ENCODE data around the gene TUBGCP6. TPM values are rescaled to one million over a fixed set of nuclear protein-coding genes. Genes with fewer than 3 reads are reported as not detected.

Gene TUBGCP6
- total and polyA plus RNA-seq, 11 donors, result 11.6 to 28.8 (median 17.7) TPM

GRCh38 chr22:50215297-50216054, 29.3 kb downstream of the TUBGCP6 start:
- TF ChIP-seq CTCF (IDR thresholded peaks at IDR 0.05) (no peak), POLR2A (IDR thresholded peaks at IDR 0.05) (no peak)
- Histone ChIP-seq H3K27me3 (no peaks in the 10 kb centered on the region), H3K36me3 (peaks cover 2 to 94% (median 82%) of the 10 kb centered on the region in 9 donors), H3K27ac (no peak overlapping the region), H3K4me1 (peaks cover 0 to 14% (median 4%) of the 10 kb centered on the region in 12 donors), H3K4me3 (no peak overlapping the region), H3K9me3 (no peaks in the 10 kb centered on the region)
- ATAC-seq (no peak), DNase-seq (no peak)
- 69 to 81% (median 73%) methylated on average over 15 to 17 of the region's 17 CpGs for WGBS, 4 donors
- intact Hi-C loops (cut with DNase I), result no loop called here

GRCh38 chr22:50213263-50213662, 31.6 kb downstream of the TUBGCP6 start:
- no peak for DNase-seq
- Histone ChIP-seq H3K4me1 (peaks cover 0 to 12% (median 0%) of the 10 kb centered on the region in 12 donors), H3K27me3 (no peaks in the 10 kb centered on the region), H3K36me3 (peaks cover 2 to 92% (median 82%) of the 10 kb centered on the region in 9 donors), H3K4me3 (no peak overlapping the region), H3K27ac (no peak overlapping the region), H3K9me3 (no peaks in the 10 kb centered on the region)
- 95 to 97% (median 97%) methylated on average over 9 of the region's 9 CpGs for WGBS, 4 donors
- ATAC-seq, result no peak
- TF ChIP-seq POLR2A (IDR thresholded peaks at IDR 0.05) (no peak), CTCF (IDR thresholded peaks at IDR 0.05) (no peak)
- intact Hi-C loops (cut with DNase I), result loop anchor here in 1 of 10 donors (5.0 kb wide), 1 partner anchor 66 kb away; no protein-coding TSS in a partner anchor

- Histone ChIP-seq H3K9me3 (no peaks in the 10 kb centered on the region), H3K27ac (no peak overlapping the region), H3K4me3 (no peak overlapping the region), H3K36me3 (peaks cover 0 to 91% (median 79%) of the 10 kb centered on the region in 9 donors), H3K27me3 (no peaks in the 10 kb centered on the region), H3K4me1 (peaks cover 0 to 28% (median 15%) of the 10 kb centered on the region in 12 donors)
- TF ChIP-seq CTCF (IDR thresholded peaks at IDR 0.05), result no peak
- no peak for TF ChIP-seq POLR2A (IDR thresholded peaks at IDR 0.05)
- ATAC-seq (no peak), DNase-seq (no peak)
- WGBS, 4 donors, result 83 to 92% (median 90%) methylated on average over 14 of the region's 14 CpGs
- intact Hi-C loops (cut with DNase I), result loop anchor here in 1 of 10 donors (5.0 kb wide), 1 partner anchor 64 kb away; no protein-coding TSS in a partner anchor
These were observed 33.7 kb downstream of the TUBGCP6 start for GRCh38 chr22:50211147-50211546.

GRCh38 chr22:50210378-50211139, 34.3 kb downstream of the TUBGCP6 start:
- intact Hi-C loops (cut with DNase I), result loop anchor here in 3 of 10 donors (1.0 to 5.0 kb wide), 2 partner anchors 61 to 63 kb away; no protein-coding TSS in a partner anchor
- WGBS, 4 donors, result 85 to 91% (median 88%) methylated on average over 25 to 32 of the region's 32 CpGs
- ATAC-seq, result no peak
- H3K4me1 ChIP-seq, result peaks cover 0 to 30% (median 20%) of the 10 kb centered on the region in 12 donors
- peaks cover 0 to 90% (median 74%) of the 10 kb centered on the region in 9 donors for H3K36me3 ChIP-seq
- DNase-seq, result peak in 1 of 5 donors; percentile 9
- no peak for TF ChIP-seq POLR2A (IDR thresholded peaks at IDR 0.05)
- no peak for TF ChIP-seq CTCF (IDR thresholded peaks at IDR 0.05)
- no peak overlapping the region for H3K27ac ChIP-seq
- no peaks in the 10 kb centered on the region for H3K9me3 ChIP-seq
- no peak overlapping the region for H3K4me3 ChIP-seq
- H3K27me3 ChIP-seq, result no peaks in the 10 kb centered on the region

Measured in heart left ventricle (tissue), 16 donors.